Esophagus muscularis mucosa (tissue), 4 donors: ENCODE measurements around the gene LINC01488. TPM values are rescaled to one million over a fixed set of nuclear protein-coding genes. Genes with fewer than 3 reads are reported as not detected.

Experiments
- DNase-seq: peaks from one replicate; pipeline ENCODE4 v3.0.0-alpha.2; 2017; ENCODE audit errors: extremely low spot score
- H3K27ac ChIP-seq, 4 donors: fragments of 200-600 bp; sonication (generic); replicated peaks in 1 of 4; 1 replicate in 3 of 4; 2 replicates in 1 of 4; pipeline ENCODE4 v1.5.1; 2016 to 2019; ENCODE audit warnings: mild to moderate bottlenecking in 1 of 4
- H3K27me3 ChIP-seq, 4 donors: fragments of 200-600 bp; sonication (generic); one replicate each; pipeline versions ENCODE4 v1.5.1 to v1.6.0; 2016 to 2019
- H3K36me3 ChIP-seq, 4 donors: fragments of 200-600 bp; sonication (generic); one replicate each; pipeline ENCODE4 v1.5.1; 2016 to 2019
- H3K4me1 ChIP-seq, 4 donors: fragments of 200-600 bp; sonication (generic); one replicate each; pipeline ENCODE4 v1.5.1; 2016 to 2019
- H3K4me3 ChIP-seq, 4 donors: fragments of 200-600 bp; sonication (generic); 1 replicate in 2 of 4; 2 replicates in 2 of 4; pipeline ENCODE4 v1.5.1; 2016 to 2019; ENCODE audit warnings: mild to moderate bottlenecking in 4 of 4, moderate library complexity in 1 of 4
- H3K9me3 ChIP-seq, 4 donors: fragments of 200-600 bp; sonication (generic); 1 replicate in 3 of 4; 2 replicates in 1 of 4; pipeline ENCODE4 v1.5.1; 2016 to 2019
- EP300 ChIP-seq: sonication (generic); formaldehyde crosslinking; IDR thresholded peaks from one replicate; pipeline ENCODE4 v1.6.1; 2017; ENCODE audit warnings: antibody characterized with exemption
- POLR2A ChIP-seq: fragments of 450-650 bp; IDR thresholded peaks from one replicate; pipeline ENCODE4 v1.6.1; 2017; ENCODE audit warnings: antibody characterized with exemption, moderate library complexity, mild to moderate bottlenecking, low read depth
- POLR2AphosphoS5 ChIP-seq, 2 donors: sonication (generic); formaldehyde crosslinking; IDR thresholded peaks; one replicate each; pipeline ENCODE4 v1.6.1; 2017; ENCODE audit warnings: antibody characterized with exemption in 2 of 2
- WGBS: methylation state at CpG from one replicate; pipeline ENCODE4 v1.1.5; 2018; 5-methylcytosine and 5-hydroxymethylcytosine counted together
- intact Hi-C: fragments of 100-400 bp; cut with DNase I; formaldehyde crosslinking; loops from one replicate; pipeline ENCODE4 v1.15.1; 2023
- total RNA-seq, 4 donors: library from RNA; depleted of rRNA; stranded (reverse); fragments of >200 nt; gene quantifications; one replicate each; pipeline versions ENCODE4 v1.1.0 to v1.2.1, GENCODE V29; 2016
- TF ChIP-seq, protein P1 (sequence below), 3 experiments: fragments of 200-600 bp in 2 of 3; fragments of 450-650 bp in 1 of 3; sonication (generic) in 2 of 3; IDR thresholded peaks; one replicate each; pipeline ENCODE4 v1.5.1; 2017 to 2019; ENCODE audit warnings: antibody characterized with exemption in 3 of 3, mild to moderate bottlenecking in 2 of 3, moderate library complexity in 1 of 3

LINC01488 gene
- total RNA-seq, 4 donors from 2014 or later = not detected

DNA sequence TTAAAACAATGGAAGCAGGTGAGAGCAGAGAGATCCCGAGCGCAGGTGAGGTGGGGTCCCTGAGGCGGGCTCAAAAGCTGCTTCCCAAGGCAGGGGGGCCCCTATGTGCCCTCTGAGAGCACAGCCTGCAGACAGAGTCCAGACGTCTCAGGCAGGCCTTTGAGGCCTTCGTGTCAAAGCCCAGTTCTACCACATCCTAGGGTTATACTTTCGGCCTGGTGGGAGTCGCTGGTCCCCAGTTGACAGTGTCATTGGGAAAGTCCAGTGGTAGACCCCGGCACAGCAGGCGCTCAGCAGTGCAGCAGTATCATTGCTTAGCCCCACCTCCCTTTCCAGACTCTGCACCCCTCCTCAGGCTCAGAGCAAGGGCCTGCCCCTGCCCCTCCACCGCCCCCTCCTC is 9.1 kb downstream of the LINC01488 start:
- intact Hi-C loops = no loop called here
- Histone ChIP-seq H3K4me3 (no peak overlapping the region), H3K9me3 (no peaks in the 10 kb centered on the region), H3K27me3 (no peaks in the 10 kb centered on the region), H3K4me1 (peaks cover 29 to 45% (median 35%) of the 10 kb centered on the region in 4 donors), H3K36me3 (no peaks in the 10 kb centered on the region), H3K27ac (no peak overlapping the region)
- no peak for DNase-seq
- WGBS = 78% methylated on average over 6 of the region's 10 CpGs
- TF ChIP-seq, protein P1, sequence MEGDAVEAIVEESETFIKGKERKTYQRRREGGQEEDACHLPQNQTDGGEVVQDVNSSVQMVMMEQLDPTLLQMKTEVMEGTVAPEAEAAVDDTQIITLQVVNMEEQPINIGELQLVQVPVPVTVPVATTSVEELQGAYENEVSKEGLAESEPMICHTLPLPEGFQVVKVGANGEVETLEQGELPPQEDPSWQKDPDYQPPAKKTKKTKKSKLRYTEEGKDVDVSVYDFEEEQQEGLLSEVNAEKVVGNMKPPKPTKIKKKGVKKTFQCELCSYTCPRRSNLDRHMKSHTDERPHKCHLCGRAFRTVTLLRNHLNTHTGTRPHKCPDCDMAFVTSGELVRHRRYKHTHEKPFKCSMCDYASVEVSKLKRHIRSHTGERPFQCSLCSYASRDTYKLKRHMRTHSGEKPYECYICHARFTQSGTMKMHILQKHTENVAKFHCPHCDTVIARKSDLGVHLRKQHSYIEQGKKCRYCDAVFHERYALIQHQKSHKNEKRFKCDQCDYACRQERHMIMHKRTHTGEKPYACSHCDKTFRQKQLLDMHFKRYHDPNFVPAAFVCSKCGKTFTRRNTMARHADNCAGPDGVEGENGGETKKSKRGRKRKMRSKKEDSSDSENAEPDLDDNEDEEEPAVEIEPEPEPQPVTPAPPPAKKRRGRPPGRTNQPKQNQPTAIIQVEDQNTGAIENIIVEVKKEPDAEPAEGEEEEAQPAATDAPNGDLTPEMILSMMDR (IDR thresholded peaks at IDR 0.05) = no peak
- TF ChIP-seq POLR2AphosphoS5 (IDR thresholded peaks at IDR 0.05) (no peak), POLR2A (no peak), EP300 (no peak)

DNA sequence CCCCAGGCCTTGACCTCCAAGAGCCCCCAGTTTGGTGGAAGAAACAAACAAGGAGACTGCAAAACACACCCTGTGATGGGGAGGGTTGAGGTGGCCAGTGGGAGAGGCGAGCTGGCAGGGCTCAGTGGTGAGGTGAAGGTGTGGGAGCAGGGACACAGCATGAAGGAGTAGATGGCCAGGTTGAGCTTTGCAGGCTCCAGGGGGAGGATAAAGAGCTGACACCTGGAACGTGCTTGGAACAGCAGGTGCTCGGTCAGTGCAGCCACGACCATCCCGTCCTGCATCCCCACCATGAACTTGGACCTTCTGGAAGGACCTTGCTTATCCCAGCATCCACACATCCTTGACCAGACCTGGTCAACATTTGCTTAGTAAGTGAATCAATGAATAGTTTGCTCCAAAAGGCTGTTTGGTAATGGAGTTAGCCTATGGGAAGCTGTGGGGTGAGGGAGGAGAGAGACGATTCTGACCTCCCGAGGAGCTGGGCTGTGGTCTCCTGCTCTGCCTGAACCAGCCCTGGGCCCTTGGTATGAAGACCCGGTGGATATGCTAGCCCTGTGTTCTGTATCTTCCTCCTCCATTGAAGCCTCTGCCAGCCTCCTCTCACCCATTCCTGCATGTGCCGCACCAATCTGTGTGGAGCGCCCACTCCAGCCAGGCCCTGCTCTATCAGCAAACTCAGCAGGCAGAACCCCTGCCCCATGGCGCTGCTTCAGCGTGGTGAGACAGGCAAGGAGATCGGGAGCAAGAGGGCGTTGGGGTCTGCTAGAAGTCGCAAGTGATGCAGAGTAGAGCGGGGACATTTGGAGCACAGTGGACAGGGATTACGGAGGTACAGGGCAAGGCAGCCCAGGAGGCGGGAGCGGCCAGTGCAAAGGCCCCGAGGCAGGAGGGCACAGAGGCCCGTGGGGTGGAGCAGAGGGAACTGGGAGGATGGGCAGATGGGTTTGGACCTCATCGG is 9.9 kb downstream of the LINC01488 start:
- Histone ChIP-seq H3K4me1 (peaks cover 31 to 45% (median 39%) of the 10 kb centered on the region in 4 donors), H3K36me3 (no peaks in the 10 kb centered on the region), H3K9me3 (no peaks in the 10 kb centered on the region), H3K4me3 (no peak overlapping the region), H3K27me3 (no peaks in the 10 kb centered on the region), H3K27ac (no peak overlapping the region)
- 94% methylated on average over 18 of the region's 22 CpGs for WGBS
- intact Hi-C loops = no loop called here
- TF ChIP-seq EP300 (no peak), POLR2AphosphoS5 (IDR thresholded peaks at IDR 0.05) (no peak), POLR2A (no peak)
- TF ChIP-seq, protein P1 (IDR thresholded peaks at IDR 0.05) = no peak
- DNase-seq = no peak

DNA sequence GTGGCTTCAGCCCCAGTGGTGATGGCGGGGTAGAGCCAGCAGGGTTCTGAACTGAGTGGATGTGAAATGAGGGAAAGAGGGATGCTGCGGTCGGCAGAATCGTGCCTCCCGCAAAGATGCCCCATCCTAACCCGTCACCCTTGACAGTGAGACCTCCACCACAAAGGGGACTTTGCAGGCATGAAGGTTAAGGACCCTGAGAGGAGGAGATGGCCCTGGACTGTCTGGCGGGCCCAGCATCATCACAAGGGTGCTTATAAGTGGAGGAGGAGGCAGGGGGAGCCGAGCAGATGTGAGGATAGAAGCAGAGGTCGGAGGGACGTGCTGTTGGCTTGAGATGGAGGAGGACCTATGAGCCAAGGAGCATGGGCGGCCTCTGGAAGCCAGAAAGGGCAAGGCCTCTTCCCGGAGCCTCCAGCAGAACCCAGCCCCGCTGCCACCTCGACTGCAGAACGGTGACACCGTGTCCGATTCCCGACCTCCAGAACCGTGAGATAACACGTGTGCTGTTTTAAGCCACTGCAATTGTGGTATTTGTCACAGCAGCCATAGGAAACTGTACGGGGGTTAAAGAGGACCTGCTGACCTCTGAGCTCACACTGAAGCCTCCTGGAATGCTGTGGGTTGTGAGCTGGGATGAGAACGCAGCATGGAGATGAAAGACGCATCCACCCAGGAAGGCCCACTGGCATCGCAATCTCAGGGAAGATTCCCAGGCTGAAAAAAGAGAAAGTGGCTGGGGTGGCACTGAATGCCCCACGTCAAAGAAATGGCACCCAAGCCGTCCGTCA is 10.9 kb downstream of the LINC01488 start:
- H3K27ac ChIP-seq = no peak overlapping the region
- H3K9me3 ChIP-seq = no peaks in the 10 kb centered on the region
- intact Hi-C loops = no loop called here
- TF ChIP-seq EP300 (no peak), POLR2AphosphoS5 (IDR thresholded peaks at IDR 0.05) (no peak), POLR2A (no peak)
- TF ChIP-seq, protein P1 (IDR thresholded peaks at IDR 0.05) = no peak
- no peaks in the 10 kb centered on the region for H3K36me3 ChIP-seq
- no peak for DNase-seq
- H3K4me1 ChIP-seq = peaks cover 33 to 49% (median 43%) of the 10 kb centered on the region in 4 donors
- 90% methylated on average over 26 of the region's 27 CpGs for WGBS
- H3K4me3 ChIP-seq = no peak overlapping the region
- H3K27me3 ChIP-seq = no peaks in the 10 kb centered on the region

DNA sequence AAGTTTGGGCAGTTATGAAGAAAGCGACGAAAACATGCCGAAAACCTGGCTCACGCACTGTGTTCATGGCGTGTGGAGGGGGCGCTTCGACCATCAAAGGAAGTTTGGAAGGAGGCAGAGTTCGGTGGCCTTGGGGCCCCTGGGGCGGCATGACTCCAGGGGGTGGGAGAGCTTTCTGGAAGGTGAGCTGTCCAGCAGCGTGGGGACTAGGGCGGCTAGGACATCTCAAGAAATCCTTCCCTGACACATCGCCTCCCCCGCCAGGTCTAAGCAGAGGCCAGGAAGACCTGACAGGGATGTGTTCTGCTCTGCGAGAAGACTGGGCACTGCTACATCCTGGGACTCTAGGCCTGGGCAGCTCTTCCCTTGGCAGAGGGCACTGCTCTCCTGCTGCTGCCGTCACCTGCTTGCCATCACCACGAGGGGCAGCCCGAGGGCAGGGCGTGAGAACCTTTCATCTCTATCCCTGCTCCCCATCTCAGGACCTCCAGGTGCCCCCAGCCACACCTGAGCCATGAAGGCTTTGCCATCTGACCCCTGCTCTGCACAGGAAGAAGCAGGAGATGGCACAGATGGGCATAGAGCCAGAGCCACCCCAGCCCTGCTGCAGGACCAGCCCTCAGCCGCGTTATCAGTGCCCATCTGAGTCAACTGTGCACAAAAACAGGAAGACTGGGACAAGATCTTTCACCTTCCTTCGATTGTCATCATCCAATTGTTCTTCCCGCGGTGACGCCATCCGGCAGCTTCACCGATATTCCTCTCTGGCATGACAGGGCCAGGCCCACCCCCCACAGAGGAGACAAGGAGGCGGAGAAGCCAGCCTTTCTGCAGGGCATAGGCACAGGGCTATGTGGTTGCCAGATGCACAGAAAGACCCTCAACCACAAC is 12.7 kb downstream of the LINC01488 start:
- Histone ChIP-seq H3K36me3 (no peaks in the 10 kb centered on the region), H3K4me1 (peaks cover 29 to 54% (median 46%) of the 10 kb centered on the region in 4 donors), H3K4me3 (no peak overlapping the region), H3K27ac (no peak overlapping the region), H3K27me3 (no peaks in the 10 kb centered on the region), H3K9me3 (no peaks in the 10 kb centered on the region)
- 87% methylated on average over 20 of the region's 27 CpGs for WGBS
- no peak for DNase-seq
- intact Hi-C loops = no loop called here
- TF ChIP-seq POLR2A (no peak), POLR2AphosphoS5 (IDR thresholded peaks at IDR 0.05) (no peak), EP300 (no peak)
- TF ChIP-seq, protein P1 (IDR thresholded peaks at IDR 0.05) = no peak
